ENCODE data around the gene ABCA3.

DNA sequence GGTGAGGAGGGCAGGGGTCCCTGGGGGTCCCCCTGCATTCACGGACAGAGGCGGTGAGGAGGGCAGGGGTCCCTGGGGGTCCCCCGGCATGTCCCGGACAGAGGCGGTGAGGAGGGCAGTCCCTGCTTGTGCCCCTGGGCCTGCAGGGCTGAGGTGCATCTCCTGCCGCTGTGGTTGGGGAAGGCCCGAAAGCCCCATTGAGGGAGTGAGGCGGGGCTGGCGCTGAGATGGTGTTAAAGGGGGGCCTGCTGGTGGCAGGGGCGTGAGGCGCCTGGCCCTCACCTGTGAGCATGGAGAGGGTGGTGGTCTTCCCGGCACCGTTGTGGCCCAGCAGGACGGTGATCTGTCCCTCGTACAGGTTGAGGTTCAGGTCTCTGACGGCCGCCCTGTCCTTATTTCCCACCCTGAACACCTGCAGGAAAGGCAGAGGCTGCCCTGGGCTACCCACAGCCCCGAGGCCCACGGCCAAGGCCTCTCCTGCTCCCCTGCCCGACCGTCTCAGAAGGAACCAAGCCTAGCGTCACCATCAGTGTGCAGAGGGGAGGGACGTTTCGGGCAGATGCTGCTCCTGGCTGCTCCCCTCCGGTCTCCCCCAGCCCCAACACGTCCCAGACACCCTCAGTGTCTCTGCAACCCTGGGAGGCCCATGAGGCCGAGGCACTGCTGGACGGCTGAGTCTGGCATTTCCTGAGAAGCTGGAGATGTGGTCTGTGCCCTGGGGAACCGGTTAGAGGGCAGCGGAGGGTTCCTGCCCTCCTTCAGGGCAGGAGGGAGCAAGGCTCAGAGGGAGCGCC is 41.2 kb downstream of the ABCA3 start:
- TF ChIP-seq, protein P1, sequence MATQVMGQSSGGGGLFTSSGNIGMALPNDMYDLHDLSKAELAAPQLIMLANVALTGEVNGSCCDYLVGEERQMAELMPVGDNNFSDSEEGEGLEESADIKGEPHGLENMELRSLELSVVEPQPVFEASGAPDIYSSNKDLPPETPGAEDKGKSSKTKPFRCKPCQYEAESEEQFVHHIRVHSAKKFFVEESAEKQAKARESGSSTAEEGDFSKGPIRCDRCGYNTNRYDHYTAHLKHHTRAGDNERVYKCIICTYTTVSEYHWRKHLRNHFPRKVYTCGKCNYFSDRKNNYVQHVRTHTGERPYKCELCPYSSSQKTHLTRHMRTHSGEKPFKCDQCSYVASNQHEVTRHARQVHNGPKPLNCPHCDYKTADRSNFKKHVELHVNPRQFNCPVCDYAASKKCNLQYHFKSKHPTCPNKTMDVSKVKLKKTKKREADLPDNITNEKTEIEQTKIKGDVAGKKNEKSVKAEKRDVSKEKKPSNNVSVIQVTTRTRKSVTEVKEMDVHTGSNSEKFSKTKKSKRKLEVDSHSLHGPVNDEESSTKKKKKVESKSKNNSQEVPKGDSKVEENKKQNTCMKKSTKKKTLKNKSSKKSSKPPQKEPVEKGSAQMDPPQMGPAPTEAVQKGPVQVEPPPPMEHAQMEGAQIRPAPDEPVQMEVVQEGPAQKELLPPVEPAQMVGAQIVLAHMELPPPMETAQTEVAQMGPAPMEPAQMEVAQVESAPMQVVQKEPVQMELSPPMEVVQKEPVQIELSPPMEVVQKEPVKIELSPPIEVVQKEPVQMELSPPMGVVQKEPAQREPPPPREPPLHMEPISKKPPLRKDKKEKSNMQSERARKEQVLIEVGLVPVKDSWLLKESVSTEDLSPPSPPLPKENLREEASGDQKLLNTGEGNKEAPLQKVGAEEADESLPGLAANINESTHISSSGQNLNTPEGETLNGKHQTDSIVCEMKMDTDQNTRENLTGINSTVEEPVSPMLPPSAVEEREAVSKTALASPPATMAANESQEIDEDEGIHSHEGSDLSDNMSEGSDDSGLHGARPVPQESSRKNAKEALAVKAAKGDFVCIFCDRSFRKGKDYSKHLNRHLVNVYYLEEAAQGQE (IDR thresholded peaks at IDR 0.05; ENCODE audit: low read depth) = no peak
- TF ChIP-seq, protein P2, sequence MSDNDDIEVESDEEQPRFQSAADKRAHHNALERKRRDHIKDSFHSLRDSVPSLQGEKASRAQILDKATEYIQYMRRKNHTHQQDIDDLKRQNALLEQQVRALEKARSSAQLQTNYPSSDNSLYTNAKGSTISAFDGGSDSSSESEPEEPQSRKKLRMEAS (IDR thresholded peaks at IDR 0.05) = no peak
- no peak for TF ChIP-seq EP300 (IDR thresholded peaks at IDR 0.05; ENCODE audit: borderline replicate concordance)

Measured in Ishikawa (cell line).